Endodermal cell (in vitro differentiated cells): Measurements from ENCODE around the gene RAI14. TPM values are rescaled to one million over a fixed set of nuclear protein-coding genes. Genes with fewer than 3 reads are reported as not detected.

Source experiments
- DNase-seq: peaks from one replicate; pipeline ENCODE4 v3.0.0-alpha.2; 2017
- H3K27ac ChIP-seq: 2 replicates; pipeline ENCODE4 v1.5.1; 2013; ENCODE audit warnings: mild to moderate bottlenecking, low read depth, low read length, moderate library complexity
- H3K27me3 ChIP-seq: 2 replicates; pipeline ENCODE4 v1.6.1; 2013; ENCODE audit warnings: mild to moderate bottlenecking, low read length, moderate library complexity; ENCODE audit not compliant: insufficient read depth, control insufficient read depth, poor library complexity, severe bottlenecking
- H3K36me3 ChIP-seq: 2 replicates; pipeline ENCODE4 v1.7.0; 2013; ENCODE audit warnings: mild to moderate bottlenecking, low read length, moderate library complexity; ENCODE audit not compliant: control insufficient read depth, insufficient read depth
- H3K4me1 ChIP-seq: one replicate; pipeline ENCODE4 v1.7.0; 2013; ENCODE audit warnings: low read length; ENCODE audit not compliant: control insufficient read depth, insufficient read depth
- H3K4me3 ChIP-seq: 2 replicates; pipeline ENCODE4 v1.5.1; 2013; ENCODE audit warnings: mild to moderate bottlenecking, low read length, moderate library complexity
- H3K9ac ChIP-seq: 2 replicates; pipeline ENCODE4 v1.6.1; 2013; ENCODE audit warnings: mild to moderate bottlenecking, low read length, moderate library complexity; ENCODE audit not compliant: poor library complexity, severe bottlenecking; ENCODE audit errors: extremely low read depth
- H3K9me3 ChIP-seq: 2 replicates; pipeline ENCODE4 v1.6.1; 2013; ENCODE audit warnings: mild to moderate bottlenecking, low read length, moderate library complexity; ENCODE audit not compliant: control insufficient read depth
- H3K27ac Mint-ChIP-seq: 2 replicates; pipeline ENCODE4 v1.8.0; 2020; ENCODE audit warnings: mixed read lengths
- H3K27me3 Mint-ChIP-seq: 2 replicates; pipeline ENCODE4 v1.8.0; 2021; ENCODE audit warnings: mild to moderate bottlenecking, mixed read lengths; ENCODE audit not compliant: insufficient read depth
- H3K36me3 Mint-ChIP-seq: 2 replicates; pipeline ENCODE4 v1.8.0; 2020; ENCODE audit warnings: low read depth, mixed read lengths
- H3K4me1 Mint-ChIP-seq: 2 replicates; pipeline ENCODE4 v1.8.0; 2020; ENCODE audit warnings: mixed read lengths
- H3K4me3 Mint-ChIP-seq: 2 replicates; pipeline ENCODE4 v1.8.0; 2020; ENCODE audit warnings: mild to moderate bottlenecking, moderate library complexity, mixed read lengths
- H3K9me3 Mint-ChIP-seq: 2 replicates; pipeline ENCODE4 v1.8.0; 2020; ENCODE audit warnings: mild to moderate bottlenecking, mixed read lengths
- WGBS, 2 experiments: methylation state at CpG; one replicate each; pipeline versions ENCODE4 v1.1.5 to v1.1.7; 2013; ENCODE audit warnings: missing lambda C conversion rate in 2 of 2, mixed read lengths in 1 of 2; ENCODE audit not compliant: insufficient coverage in 1 of 2, insufficient read length in 1 of 2; 5-methylcytosine and 5-hydroxymethylcytosine counted together
- total RNA-seq, 2 donors: library from RNA; stranded (reverse); fragmentation: NEBNext Ultra II Directional in 1 of 2; extraction: Animal tissue kit (Norgen Biotek cat#: 25700) in 1 of 2; gene quantifications; 2 replicates in 1 of 2; 3 replicates in 1 of 2; pipeline ENCODE4 v1.2.1, GENCODE V29; 2021
- TF ChIP-seq, protein P1 (sequence below): fragments of 200-600 bp; sonication (generic); conservative IDR thresholded peaks from 2 replicates; pipeline ENCODE4 v1.5.0; 2021; ENCODE audit warnings: antibody characterized with exemption, mild to moderate bottlenecking

Gene RAI14
- total RNA-seq, 2 donors from 2014 or later, result 66.6 to 87.5 TPM

DNA sequence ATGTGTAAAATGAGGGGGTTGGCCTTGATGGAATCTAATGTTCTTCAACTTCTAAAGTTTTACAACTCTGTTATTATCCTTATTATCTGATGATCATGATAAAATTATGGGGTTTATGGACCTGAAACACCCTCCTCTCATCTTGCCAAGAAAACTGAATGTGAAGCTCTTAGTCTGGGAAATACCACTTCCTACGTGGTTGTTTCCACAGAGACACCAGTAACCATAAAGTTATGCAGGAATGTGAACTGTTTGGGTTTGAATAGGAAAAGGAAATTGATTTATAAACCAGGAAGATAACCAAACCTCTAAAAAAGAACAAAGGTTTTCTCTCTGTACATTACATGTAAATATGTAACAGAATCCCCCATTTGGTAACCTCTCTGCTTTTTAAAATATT is 28.3 kb upstream of the RAI14 start:
- Histone ChIP-seq H3K27me3 (no peaks in the 10 kb centered on the region), H3K9me3 (no peaks in the 10 kb centered on the region), H3K4me3 (no peak overlapping the region), H3K36me3 (no peaks in the 10 kb centered on the region), H3K27ac (peak overlapping the region; percentile 77), H3K9ac (no peak overlapping the region), H3K4me1 (no peaks in the 10 kb centered on the region)
- Mint-ChIP-seq H3K4me1 (peaks cover 9% of the 10 kb centered on the region), H3K27ac (no peak overlapping the region), H3K9me3 (peaks cover 12% of the 10 kb centered on the region), H3K27me3 (no peaks in the 10 kb centered on the region), H3K4me3 (no peak overlapping the region), H3K36me3 (no peaks in the 10 kb centered on the region)
- TF ChIP-seq, protein P1, sequence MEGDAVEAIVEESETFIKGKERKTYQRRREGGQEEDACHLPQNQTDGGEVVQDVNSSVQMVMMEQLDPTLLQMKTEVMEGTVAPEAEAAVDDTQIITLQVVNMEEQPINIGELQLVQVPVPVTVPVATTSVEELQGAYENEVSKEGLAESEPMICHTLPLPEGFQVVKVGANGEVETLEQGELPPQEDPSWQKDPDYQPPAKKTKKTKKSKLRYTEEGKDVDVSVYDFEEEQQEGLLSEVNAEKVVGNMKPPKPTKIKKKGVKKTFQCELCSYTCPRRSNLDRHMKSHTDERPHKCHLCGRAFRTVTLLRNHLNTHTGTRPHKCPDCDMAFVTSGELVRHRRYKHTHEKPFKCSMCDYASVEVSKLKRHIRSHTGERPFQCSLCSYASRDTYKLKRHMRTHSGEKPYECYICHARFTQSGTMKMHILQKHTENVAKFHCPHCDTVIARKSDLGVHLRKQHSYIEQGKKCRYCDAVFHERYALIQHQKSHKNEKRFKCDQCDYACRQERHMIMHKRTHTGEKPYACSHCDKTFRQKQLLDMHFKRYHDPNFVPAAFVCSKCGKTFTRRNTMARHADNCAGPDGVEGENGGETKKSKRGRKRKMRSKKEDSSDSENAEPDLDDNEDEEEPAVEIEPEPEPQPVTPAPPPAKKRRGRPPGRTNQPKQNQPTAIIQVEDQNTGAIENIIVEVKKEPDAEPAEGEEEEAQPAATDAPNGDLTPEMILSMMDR, result no peak
- 100% methylated on average over 1 of the region's 1 CpG; no CpG with 5 or more reads in 1 of the 2 experiments for WGBS, 2 experiments
- no peak for DNase-seq

DNA sequence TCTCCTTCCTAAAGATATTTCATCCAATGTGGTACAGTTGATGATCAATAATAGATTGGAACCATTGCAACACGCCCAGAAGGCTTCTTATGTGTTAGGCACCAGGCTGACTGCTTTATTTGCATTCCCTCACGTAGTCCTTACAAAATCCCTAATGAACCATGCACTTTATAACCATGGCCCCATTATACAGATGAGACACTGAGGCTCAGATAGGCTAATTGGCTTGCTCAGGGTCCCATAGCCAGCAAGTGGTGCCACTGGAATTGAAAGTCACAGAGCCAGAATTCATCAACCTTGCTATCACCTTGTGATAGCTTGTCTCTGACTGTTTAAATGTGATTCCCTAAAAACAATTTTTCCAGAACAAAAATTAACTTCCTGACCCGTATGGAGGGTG is 27.8 kb upstream of the RAI14 start:
- Histone ChIP-seq H3K27ac (peak overlapping the region; percentile 77), H3K9ac (no peak overlapping the region), H3K36me3 (no peaks in the 10 kb centered on the region), H3K9me3 (no peaks in the 10 kb centered on the region), H3K27me3 (no peaks in the 10 kb centered on the region), H3K4me1 (no peaks in the 10 kb centered on the region), H3K4me3 (no peak overlapping the region)
- H3K9me3 Mint-ChIP-seq, result peaks cover 12% of the 10 kb centered on the region
- TF ChIP-seq, protein P1, result no peak
- peak; percentile 22 for DNase-seq
- H3K4me3 Mint-ChIP-seq, result no peak overlapping the region
- H3K27me3 Mint-ChIP-seq, result no peaks in the 10 kb centered on the region
- H3K4me1 Mint-ChIP-seq, result peaks cover 9% of the 10 kb centered on the region
- H3K27ac Mint-ChIP-seq, result no peak overlapping the region
- no peaks in the 10 kb centered on the region for H3K36me3 Mint-ChIP-seq
- 88 to 100% methylated on average over 2 to 3 of the region's 3 CpGs for WGBS, 2 experiments

GRCh38 chr5:34630596-34630995 is 25.5 kb upstream of the RAI14 start:
- H3K36me3 Mint-ChIP-seq, result no peaks in the 10 kb centered on the region
- TF ChIP-seq, protein P1, result no peak
- Histone ChIP-seq H3K9ac (no peak overlapping the region), H3K27me3 (no peaks in the 10 kb centered on the region), H3K4me1 (no peaks in the 10 kb centered on the region), H3K36me3 (no peaks in the 10 kb centered on the region), H3K4me3 (no peak overlapping the region), H3K27ac (no peak overlapping the region), H3K9me3 (no peaks in the 10 kb centered on the region)
- H3K9me3 Mint-ChIP-seq, result peaks cover 12% of the 10 kb centered on the region
- H3K4me1 Mint-ChIP-seq, result peaks cover 5% of the 10 kb centered on the region
- 95 to 96% methylated on average over 3 to 4 of the region's 4 CpGs for WGBS, 2 experiments
- H3K27me3 Mint-ChIP-seq, result no peaks in the 10 kb centered on the region
- no peak overlapping the region for H3K27ac Mint-ChIP-seq
- no peak overlapping the region for H3K4me3 Mint-ChIP-seq
- peak; percentile 6 for DNase-seq
